ENCODE data around the gene GBF1. TPM values are rescaled to one million over a fixed set of nuclear protein-coding genes. Genes with fewer than 3 reads are reported as not detected.

GBF1 gene
- total RNA-seq, 1 experiment from 2014 or later = 69.8 TPM

DNA sequence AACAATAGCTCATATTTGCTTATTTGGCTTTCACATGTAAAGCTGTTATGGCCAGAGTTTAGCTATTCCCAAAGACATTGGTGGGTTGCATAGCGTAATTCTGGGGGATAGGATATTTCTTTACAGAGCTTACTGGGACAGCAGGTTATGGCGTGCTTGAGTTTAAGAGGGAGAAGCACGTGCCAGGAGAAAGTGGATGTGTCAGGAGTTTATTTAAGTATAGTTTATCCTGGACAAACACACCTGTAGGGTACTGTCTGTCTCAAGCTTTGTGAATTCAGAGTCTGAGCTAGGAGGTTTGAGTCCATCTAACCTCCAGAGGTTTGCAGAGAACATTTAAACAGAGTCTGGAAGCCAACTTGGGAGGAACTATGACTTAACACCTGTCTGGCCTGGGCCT is 21.3 kb downstream of the GBF1 start:
- POLR2A ChIA-PET = no interaction called here
- H3K27me3 ChIP-seq (replicated peaks; ENCODE audit: control insufficient read depth, insufficient read depth, low read length) = no peaks in the 10 kb centered on the region
- DNase-seq = no peak
- Mint-ChIP-seq H3K27ac (ENCODE audit: unreplicated experiment) (no peak overlapping the region), H3K27me3 (ENCODE audit: insufficient read depth, unreplicated experiment) (no peaks in the 10 kb centered on the region), H3K9me3 (ENCODE audit: unreplicated experiment) (no peaks in the 10 kb centered on the region), H3K4me1 (ENCODE audit: low read depth, unreplicated experiment) (peaks cover 7% of the 10 kb centered on the region), H3K36me3 (ENCODE audit: insufficient read depth, unreplicated experiment) (peaks cover 26% of the 10 kb centered on the region), H3K4me3 (ENCODE audit: unreplicated experiment) (no peak overlapping the region)
- TF ChIP-seq, protein P1, sequence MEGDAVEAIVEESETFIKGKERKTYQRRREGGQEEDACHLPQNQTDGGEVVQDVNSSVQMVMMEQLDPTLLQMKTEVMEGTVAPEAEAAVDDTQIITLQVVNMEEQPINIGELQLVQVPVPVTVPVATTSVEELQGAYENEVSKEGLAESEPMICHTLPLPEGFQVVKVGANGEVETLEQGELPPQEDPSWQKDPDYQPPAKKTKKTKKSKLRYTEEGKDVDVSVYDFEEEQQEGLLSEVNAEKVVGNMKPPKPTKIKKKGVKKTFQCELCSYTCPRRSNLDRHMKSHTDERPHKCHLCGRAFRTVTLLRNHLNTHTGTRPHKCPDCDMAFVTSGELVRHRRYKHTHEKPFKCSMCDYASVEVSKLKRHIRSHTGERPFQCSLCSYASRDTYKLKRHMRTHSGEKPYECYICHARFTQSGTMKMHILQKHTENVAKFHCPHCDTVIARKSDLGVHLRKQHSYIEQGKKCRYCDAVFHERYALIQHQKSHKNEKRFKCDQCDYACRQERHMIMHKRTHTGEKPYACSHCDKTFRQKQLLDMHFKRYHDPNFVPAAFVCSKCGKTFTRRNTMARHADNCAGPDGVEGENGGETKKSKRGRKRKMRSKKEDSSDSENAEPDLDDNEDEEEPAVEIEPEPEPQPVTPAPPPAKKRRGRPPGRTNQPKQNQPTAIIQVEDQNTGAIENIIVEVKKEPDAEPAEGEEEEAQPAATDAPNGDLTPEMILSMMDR (IDR thresholded peaks at IDR 0.05; ENCODE audit: insufficient read depth in 1 of 2, low read depth in 1 of 2, low read length in 1 of 2, severe bottlenecking in 1 of 2, unreplicated experiment in 1 of 2) = no peak
- no TSS peak for BruUV-seq (replicated peaks)
- CTCF ChIA-PET = interaction anchor here (1.0 kb wide), 1 partner anchor 80 kb away, joined by 4 read pairs; no protein-coding TSS in a partner anchor
- H3K9me3 ChIP-seq = no peaks in the 10 kb centered on the region
- no peak overlapping the region for H3K4me3 ChIP-seq (ENCODE audit: low read depth, low read length)
- intact Hi-C loops (cut with micrococcal nuclease; ENCODE audit: unreplicated experiment) = no loop called here
- no peaks in the 10 kb centered on the region for H3K4me1 ChIP-seq
- peaks cover 2% of the 10 kb centered on the region for H3K36me3 ChIP-seq (ENCODE audit: control insufficient read depth, insufficient read depth, low read length)

DNA sequence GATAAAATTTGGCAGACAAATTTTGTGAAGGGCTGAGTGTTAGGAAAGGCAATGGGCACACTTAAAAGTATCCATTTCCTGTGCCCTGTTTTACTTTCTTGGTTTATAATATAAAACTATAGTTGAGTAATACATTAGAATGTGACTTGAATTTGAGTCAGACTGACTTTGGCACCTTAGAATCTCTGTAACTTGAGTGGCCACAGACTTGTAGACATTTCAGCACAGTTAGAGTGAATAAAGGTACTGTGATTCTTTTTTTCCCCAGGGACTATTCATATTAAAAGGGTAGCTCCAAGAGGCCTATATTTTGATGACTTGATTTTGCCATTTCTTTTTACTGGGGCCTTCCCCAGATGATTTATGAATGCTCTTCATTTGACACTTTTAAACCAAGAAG is 22.4 kb downstream of the GBF1 start:
- Histone ChIP-seq H3K27me3 (replicated peaks; ENCODE audit: control insufficient read depth, insufficient read depth, low read length) (no peaks in the 10 kb centered on the region), H3K36me3 (ENCODE audit: control insufficient read depth, insufficient read depth, low read length) (peaks cover 2% of the 10 kb centered on the region), H3K4me3 (ENCODE audit: low read depth, low read length) (no peak overlapping the region), H3K9me3 (no peaks in the 10 kb centered on the region), H3K4me1 (no peaks in the 10 kb centered on the region)
- ChIA-PET POLR2A (interaction anchor here (0.8 kb wide), 1 partner anchor 22 kb away, joined by 3 read pairs; the partner anchor contains the start of gene GBF1), CTCF (interaction anchor here (1.0 kb wide), 1 partner anchor 84 kb away, joined by 3 read pairs; no protein-coding TSS in a partner anchor)
- H3K27ac Mint-ChIP-seq (ENCODE audit: unreplicated experiment) = no peak overlapping the region
- no peak overlapping the region for H3K4me3 Mint-ChIP-seq (ENCODE audit: unreplicated experiment)
- peaks cover 7% of the 10 kb centered on the region for H3K4me1 Mint-ChIP-seq (ENCODE audit: low read depth, unreplicated experiment)
- H3K36me3 Mint-ChIP-seq (ENCODE audit: insufficient read depth, unreplicated experiment) = peaks cover 21% of the 10 kb centered on the region
- no peaks in the 10 kb centered on the region for H3K27me3 Mint-ChIP-seq (ENCODE audit: insufficient read depth, unreplicated experiment)
- no TSS peak for BruUV-seq (replicated peaks)
- TF ChIP-seq, protein P1 (IDR thresholded peaks at IDR 0.05; ENCODE audit: insufficient read depth in 1 of 2, low read depth in 1 of 2, low read length in 1 of 2, severe bottlenecking in 1 of 2, unreplicated experiment in 1 of 2) = no peak
- DNase-seq = no peak
- intact Hi-C loops (cut with micrococcal nuclease; ENCODE audit: unreplicated experiment) = no loop called here
- no peaks in the 10 kb centered on the region for H3K9me3 Mint-ChIP-seq (ENCODE audit: unreplicated experiment)

DNA sequence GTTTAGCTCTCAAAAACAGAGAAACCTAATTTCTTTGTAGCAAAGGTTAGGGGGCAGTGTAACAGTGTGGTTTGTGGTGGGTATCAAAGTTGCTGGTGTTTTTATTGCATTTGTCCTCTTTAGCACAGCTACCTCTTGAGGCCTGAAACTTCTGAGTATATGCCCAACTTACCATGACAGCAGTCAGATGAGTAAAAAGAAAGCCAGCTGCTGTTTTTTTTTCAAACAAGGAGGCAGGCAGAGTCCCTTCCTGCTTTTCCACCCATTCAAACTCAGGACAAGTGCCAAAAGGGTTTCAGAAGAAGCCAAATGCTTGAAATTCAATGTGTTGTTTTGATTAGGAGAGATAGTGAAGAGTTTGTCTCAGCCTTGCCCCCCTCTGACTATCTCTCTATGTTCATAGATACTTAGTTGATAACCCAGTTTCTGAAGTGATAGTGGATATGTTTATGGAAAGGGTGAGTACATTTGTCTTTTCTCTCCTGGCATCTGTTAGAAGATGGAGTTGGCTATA is 23.1 kb downstream of the GBF1 start:
- no peaks in the 10 kb centered on the region for H3K9me3 ChIP-seq
- no peak for DNase-seq
- POLR2A ChIA-PET = interaction anchor here (0.8 kb wide), 1 partner anchor 23 kb away, joined by 3 read pairs; the partner anchor contains the start of gene GBF1
- TF ChIP-seq, protein P1 (IDR thresholded peaks at IDR 0.05; ENCODE audit: insufficient read depth in 1 of 2, low read depth in 1 of 2, low read length in 1 of 2, severe bottlenecking in 1 of 2, unreplicated experiment in 1 of 2) = no peak
- intact Hi-C loops (cut with micrococcal nuclease; ENCODE audit: unreplicated experiment) = no loop called here
- H3K4me3 ChIP-seq (ENCODE audit: low read depth, low read length) = no peak overlapping the region
- peaks cover 2% of the 10 kb centered on the region for H3K36me3 ChIP-seq (ENCODE audit: control insufficient read depth, insufficient read depth, low read length)
- CTCF ChIA-PET = interaction anchor here (1.0 kb wide), 1 partner anchor 84 kb away, joined by 3 read pairs; no protein-coding TSS in a partner anchor
- no peak overlapping the region for H3K4me3 Mint-ChIP-seq (ENCODE audit: unreplicated experiment)
- H3K9me3 Mint-ChIP-seq (ENCODE audit: unreplicated experiment) = no peaks in the 10 kb centered on the region
- H3K36me3 Mint-ChIP-seq (ENCODE audit: insufficient read depth, unreplicated experiment) = peaks cover 18% of the 10 kb centered on the region
- no peaks in the 10 kb centered on the region for H3K27me3 ChIP-seq (replicated peaks; ENCODE audit: control insufficient read depth, insufficient read depth, low read length)
- H3K4me1 Mint-ChIP-seq (ENCODE audit: low read depth, unreplicated experiment) = peaks cover 7% of the 10 kb centered on the region
- H3K27me3 Mint-ChIP-seq (ENCODE audit: insufficient read depth, unreplicated experiment) = no peaks in the 10 kb centered on the region
- no peak overlapping the region for H3K27ac Mint-ChIP-seq (ENCODE audit: unreplicated experiment)
- no TSS peak for BruUV-seq (replicated peaks)
- no peaks in the 10 kb centered on the region for H3K4me1 ChIP-seq
